ENCODE measurements around the gene NPB. TPM values are rescaled to one million over a fixed set of nuclear protein-coding genes. Genes with fewer than 3 reads are reported as not detected.

NPB gene
- total RNA-seq, 2 donors from 2014 or later, result 0.66 to 1.8 TPM

DNA sequence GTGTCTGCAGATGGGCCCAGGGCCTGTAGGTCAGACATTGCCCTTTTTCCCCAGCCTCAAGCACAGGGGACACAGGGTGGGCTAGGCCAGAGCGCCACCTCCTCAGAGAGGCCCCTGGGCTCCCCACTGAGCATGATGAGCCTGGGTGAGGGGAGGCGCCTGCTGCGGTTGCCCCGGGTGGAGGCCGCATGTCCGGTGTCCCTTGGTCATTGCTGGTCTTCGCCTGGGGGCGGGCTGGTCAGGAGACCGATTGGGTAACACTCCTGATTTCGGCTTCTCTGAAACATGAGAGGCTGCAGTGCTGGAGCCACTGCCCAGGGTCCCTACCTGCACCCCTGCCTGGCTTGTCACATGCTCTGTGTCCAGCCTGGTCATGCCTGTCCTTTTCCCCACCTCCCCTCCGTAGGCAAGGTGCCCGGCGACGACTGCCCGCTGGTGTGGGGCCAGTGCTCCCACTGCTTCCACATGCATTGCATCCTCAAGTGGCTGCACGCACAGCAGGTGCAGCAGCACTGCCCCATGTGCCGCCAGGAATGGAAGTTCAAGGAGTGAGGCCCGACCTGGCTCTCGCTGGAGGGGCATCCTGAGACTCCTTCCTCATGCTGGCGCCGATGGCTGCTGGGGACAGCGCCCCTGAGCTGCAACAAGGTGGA, 2.4 kb upstream of the NPB start:
- ATAC-seq, result no peak
- no peak for TF ChIP-seq CTCF (IDR thresholded peaks at IDR 0.05)
- TF ChIP-seq POLR2A (IDR thresholded peaks at IDR 0.05), result no peak

GRCh38 chr17:81900181-81900820, 1.7 kb upstream of the NPB start:
- H3K9me3 ChIP-seq, result no peaks in the 10 kb centered on the region
- intact Hi-C loops (cut with DNase I), result no loop called here
- H3K36me3 ChIP-seq (replicated peaks in 1 of 2; ENCODE audit: insufficient read depth in 1 of 2, low read depth in 2 of 2), result peaks cover 2 to 4% of the 10 kb centered on the region in 2 donors
- TF ChIP-seq CTCF (IDR thresholded peaks at IDR 0.05) (no peak), POLR2A (IDR thresholded peaks at IDR 0.05) (no peak)
- DNase-seq, result no peak
- H3K27me3 ChIP-seq, result no peaks in the 10 kb centered on the region
- H3K27ac ChIP-seq, result no peak overlapping the region
- peaks cover 18% of the 10 kb centered on the region for H3K4me1 ChIP-seq
- 77 to 81% methylated on average over 3 to 18 of the region's 18 CpGs for WGBS, 2 donors
- ATAC-seq, result no peak
- no peak overlapping the region for H3K4me3 ChIP-seq

More for the DNA sequence above, 2.4 kb upstream of the NPB start:
- DNase-seq, result no peak
- 90 to 93% methylated on average over 12 to 19 of the region's 22 CpGs for WGBS, 2 donors
- no peak overlapping the region for H3K27ac ChIP-seq
- H3K4me3 ChIP-seq, result no peak overlapping the region
- H3K4me1 ChIP-seq, result peaks cover 18% of the 10 kb centered on the region
- H3K27me3 ChIP-seq, result no peaks in the 10 kb centered on the region
- intact Hi-C loops (cut with DNase I), result no loop called here
- H3K36me3 ChIP-seq (replicated peaks in 1 of 2; ENCODE audit: insufficient read depth in 1 of 2, low read depth in 2 of 2), result peaks cover 2 to 4% of the 10 kb centered on the region in 2 donors
- no peaks in the 10 kb centered on the region for H3K9me3 ChIP-seq

DNA sequence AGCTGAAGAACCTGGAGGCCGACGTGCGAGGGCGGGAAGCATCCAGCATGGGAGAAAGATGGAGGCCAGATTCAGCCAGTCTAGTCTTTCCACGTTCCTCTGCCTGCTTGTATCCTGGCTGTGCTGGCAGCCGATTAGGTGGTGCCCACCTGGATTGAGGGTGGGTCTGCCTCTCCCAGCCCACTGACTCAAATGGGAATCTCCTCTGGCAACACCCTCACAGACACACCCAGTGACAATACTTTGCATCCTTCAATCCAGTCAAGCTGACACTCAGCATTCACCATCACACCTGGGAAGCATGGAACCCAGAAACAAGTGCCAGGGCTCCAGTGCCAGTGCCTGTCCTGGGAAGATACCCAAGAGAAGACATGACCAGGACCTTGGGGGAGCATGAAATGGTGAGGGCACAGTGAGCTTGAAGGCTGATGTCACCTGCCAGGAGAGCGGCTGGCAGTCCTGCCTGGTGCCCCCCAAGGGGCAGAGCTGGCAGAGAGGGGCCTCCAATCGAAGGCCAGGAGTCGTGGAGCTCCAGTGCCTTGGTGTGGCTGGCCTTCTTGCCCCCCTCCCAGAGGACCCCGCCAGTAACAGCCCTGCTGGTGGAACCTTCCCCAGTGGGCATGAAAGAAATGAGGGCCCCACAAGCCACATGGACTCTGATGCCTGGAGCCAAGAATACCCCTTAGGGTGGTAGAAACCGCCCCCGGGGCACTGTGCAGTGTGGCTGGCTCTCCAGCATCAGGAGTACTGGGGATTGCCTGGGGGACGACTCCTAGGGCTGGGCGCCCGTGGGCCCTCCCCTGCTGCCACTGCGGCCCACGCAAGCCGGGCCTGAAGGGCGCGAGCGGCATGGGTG, 643 bp upstream of the NPB start:
- Histone ChIP-seq H3K9me3 (no peaks in the 10 kb centered on the region), H3K36me3 (replicated peaks in 1 of 2; ENCODE audit: insufficient read depth in 1 of 2, low read depth in 2 of 2) (peaks cover 2 to 4% of the 10 kb centered on the region in 2 donors), H3K27me3 (no peaks in the 10 kb centered on the region), H3K4me1 (peaks cover 18% of the 10 kb centered on the region), H3K4me3 (no peak overlapping the region), H3K27ac (no peak overlapping the region)
- WGBS, 2 donors, result 72 to 92% methylated on average over 5 to 15 of the region's 21 CpGs
- intact Hi-C loops (cut with DNase I), result no loop called here
- DNase-seq, result no peak
- TF ChIP-seq POLR2A (IDR thresholded peaks at IDR 0.05) (no peak), CTCF (IDR thresholded peaks at IDR 0.05) (no peak)
- no peak for ATAC-seq

DNA sequence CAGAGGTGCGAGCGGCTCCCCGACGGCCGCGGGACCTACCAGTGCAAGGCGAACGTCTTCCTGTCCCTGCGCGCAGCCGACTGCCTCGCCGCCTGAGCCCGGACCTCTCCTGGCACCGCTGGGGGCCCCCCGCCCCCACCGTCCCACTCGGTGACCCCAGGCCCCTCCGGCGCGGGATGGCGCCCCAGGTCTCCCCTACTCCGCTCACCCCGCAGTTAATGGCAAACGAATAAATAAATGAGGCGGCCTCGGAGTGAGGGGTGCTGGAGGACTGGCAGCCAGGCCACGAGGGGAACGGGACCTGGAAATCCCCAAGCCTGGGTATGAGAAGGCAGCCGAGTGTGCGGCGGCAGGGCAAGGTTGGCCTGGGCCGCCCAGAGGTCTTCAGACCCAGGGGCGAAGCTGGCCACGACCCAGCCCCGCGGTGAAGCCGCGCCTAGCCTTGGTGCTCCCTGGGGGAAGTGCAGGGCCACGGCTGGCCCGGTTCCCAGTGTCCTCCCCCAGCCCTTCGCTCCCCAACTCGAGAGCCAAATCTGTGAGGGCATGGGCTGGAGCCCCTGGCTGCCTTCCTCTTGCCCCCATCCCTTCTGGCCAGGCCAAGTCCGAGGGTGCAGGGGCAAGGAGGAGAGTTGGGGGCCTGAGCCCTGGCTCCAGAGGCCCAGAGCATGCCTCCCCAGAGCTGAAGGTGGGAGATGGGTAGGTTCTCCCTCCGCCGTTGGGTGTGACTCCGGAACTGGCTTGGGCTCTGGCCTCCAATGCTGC, 796 bp downstream of the NPB start:
- peaks cover 18% of the 10 kb centered on the region for H3K4me1 ChIP-seq
- no peaks in the 10 kb centered on the region for H3K9me3 ChIP-seq
- no peak overlapping the region for H3K4me3 ChIP-seq
- no peak overlapping the region for H3K27ac ChIP-seq
- peak; percentile 33 for ATAC-seq
- intact Hi-C loops (cut with DNase I), result no loop called here
- peaks cover 0 to 4% of the 10 kb centered on the region in 2 donors for H3K36me3 ChIP-seq (replicated peaks in 1 of 2; ENCODE audit: insufficient read depth in 1 of 2, low read depth in 2 of 2)
- no peak for DNase-seq
- WGBS, 2 donors, result 15 to 23% methylated on average over 20 to 47 of the region's 47 CpGs
- no peak for TF ChIP-seq POLR2A (IDR thresholded peaks at IDR 0.05)
- TF ChIP-seq CTCF (IDR thresholded peaks at IDR 0.05), result no peak
- H3K27me3 ChIP-seq, result no peaks in the 10 kb centered on the region
